ENCODE measurements around the gene MRPS18A.
"Not testable (repeated sequence)": the region's sequence is repeated elsewhere in the genome, so short reads cannot be mapped to it uniquely, and the experiment has no call there.

MRPS18A gene

GRCh38 chr6:43669050-43669921, 18.3 kb downstream of the MRPS18A start:
- DNase-seq, result no peak

DNA sequence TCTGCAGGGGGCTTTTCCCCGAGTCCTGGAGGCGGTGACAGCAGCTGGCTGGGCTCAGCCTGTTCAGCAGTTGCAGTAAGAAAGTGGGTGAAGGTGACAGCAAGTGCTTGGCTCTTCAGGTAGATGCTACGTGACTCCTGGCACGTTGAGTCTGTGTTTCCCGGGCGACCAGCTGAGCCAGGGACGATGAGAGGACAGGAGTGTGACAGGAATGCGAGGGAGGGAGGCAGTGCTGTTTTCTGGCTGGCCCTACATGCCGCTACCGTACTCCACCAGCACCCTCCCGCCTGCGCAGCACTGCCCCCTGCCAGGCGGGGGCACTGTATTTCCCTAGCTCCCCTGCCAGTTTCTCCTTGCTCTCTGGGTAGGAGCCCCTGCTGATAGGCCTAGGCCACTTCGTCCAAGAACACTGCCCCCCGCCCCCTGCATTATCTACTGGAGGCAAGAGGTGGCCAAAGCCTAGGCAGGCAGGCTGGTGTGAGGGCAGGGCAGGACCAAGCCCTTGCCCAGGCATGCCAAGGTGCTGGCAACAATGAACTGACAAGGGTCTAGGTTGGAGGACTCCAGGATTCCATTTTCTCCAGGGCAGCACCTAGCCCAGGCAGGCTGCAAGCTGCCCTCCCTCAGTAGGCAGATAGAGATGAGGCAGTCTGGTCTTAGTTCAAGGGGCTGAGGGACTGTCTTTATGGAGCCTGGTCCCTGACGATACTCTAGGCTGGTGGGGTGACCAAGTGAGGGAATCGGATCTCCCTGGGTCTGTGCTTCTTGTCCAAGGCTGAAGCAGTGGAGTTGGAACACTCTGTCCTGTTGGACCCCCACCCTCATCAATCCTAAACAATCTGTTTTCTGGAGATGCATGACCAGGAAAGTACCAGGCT, 19.2 kb downstream of the MRPS18A start:
- peak; percentile 9 to 45 for DNase-seq

GRCh38 chr6:43667245-43668150, 20.1 kb downstream of the MRPS18A start:
- peak; percentile 73 to 83 for DNase-seq

- no peak for DNase-seq
Observed at GRCh38 chr6:43666196-43666920, 21.2 kb downstream of the MRPS18A start.

DNA sequence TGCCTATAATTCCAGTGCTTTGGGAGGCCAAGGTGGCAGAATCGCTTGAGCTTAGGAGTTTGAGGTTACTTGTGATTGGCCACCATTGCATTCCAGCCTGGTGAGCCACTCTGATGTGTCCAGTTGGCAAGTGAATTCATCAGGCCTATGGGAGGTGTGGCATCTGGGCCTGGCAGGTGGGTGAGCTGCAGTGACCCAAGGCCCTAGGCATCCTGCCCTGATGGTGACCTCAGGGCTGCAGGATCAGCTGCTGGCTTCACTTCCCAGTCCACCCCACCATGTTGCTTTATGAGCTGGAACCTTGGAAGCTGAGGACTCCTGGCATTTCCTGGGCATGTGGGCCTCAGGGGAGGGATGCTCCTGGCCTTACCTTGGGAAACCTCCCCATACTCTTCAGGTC, 22.2 kb downstream of the MRPS18A start:
- DNase-seq, result no peak

GRCh38 chr6:43662948-43663347, 24.6 kb downstream of the MRPS18A start:
- DNase-seq, result not testable (repeated sequence)

DNA sequence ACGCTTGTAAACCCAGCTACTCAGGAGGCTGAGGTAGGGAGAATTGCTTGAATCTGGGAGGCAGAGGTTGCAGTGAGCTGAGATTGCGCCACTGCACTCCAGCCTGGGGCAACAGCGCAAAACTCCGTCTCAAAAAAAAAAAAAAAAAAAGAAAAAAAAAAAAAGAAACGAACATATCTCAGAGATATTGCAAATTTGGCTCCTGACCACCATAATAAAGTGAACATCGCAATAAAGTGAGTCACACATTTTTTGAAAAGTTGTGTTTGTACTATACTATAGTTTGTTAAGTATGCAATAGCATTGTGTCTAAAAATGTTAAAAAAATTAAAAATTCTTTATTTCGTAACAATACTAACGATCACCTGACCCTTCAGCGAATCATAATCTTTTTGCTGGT, 29.4 kb downstream of the MRPS18A start:
- no peak for DNase-seq

DNA sequence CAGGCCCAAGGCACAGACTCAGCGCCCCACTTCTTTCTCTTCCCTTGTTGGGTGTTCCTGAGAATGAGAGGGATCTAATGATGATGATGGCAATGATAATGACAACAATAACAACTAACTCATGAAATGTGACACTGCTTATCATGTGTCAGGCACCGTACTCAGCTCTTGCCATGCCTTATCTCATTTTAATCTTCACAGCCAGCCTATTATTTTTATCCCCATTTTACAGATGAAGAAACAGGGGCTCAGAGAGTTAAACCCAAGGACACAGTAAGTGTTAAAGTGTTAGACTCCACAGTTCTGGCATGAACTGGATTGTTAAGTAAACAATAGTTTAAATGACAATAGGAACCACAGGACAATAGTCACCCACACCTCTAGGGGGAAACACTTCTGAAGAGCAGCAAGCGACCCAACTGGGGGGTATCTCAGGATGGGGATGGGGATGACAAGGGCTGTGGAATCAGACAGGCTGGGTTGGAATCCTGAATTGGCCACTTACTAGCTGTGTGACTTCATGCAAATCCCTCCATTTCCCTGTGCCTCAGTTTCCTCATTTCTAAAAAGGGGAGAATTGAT, 30.3 kb downstream of the MRPS18A start:
- DNase-seq, result no peak

DNA sequence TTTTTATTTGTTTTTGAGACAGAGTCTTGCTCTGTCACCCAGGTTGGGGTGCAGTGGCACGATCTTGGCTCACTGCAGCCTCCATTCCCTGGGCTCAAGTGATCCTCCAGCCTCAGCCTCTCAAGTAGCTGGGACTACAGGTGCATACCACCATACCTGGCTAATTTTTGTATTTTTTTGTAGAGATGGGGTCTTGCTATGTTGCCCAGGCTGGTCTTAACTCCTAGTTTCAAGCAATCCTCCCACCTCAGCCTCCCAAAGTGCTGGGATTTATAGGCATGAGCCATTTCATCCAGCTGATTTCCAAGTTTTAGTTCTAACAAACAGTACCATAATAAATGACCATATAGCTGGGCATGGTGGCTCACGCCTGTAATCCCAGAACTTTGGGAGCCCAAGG, 34.8 kb downstream of the MRPS18A start:
- DNase-seq, result not testable (repeated sequence)

- no peak for DNase-seq
Observed at GRCh38 chr6:43648248-43648647, 39.3 kb downstream of the MRPS18A start.

GRCh38 chr6:43647613-43648012, 40.0 kb downstream of the MRPS18A start:
- DNase-seq, result no peak

GRCh38 chr6:43645613-43645964, 42.0 kb downstream of the MRPS18A start:
- no peak for DNase-seq

DNA sequence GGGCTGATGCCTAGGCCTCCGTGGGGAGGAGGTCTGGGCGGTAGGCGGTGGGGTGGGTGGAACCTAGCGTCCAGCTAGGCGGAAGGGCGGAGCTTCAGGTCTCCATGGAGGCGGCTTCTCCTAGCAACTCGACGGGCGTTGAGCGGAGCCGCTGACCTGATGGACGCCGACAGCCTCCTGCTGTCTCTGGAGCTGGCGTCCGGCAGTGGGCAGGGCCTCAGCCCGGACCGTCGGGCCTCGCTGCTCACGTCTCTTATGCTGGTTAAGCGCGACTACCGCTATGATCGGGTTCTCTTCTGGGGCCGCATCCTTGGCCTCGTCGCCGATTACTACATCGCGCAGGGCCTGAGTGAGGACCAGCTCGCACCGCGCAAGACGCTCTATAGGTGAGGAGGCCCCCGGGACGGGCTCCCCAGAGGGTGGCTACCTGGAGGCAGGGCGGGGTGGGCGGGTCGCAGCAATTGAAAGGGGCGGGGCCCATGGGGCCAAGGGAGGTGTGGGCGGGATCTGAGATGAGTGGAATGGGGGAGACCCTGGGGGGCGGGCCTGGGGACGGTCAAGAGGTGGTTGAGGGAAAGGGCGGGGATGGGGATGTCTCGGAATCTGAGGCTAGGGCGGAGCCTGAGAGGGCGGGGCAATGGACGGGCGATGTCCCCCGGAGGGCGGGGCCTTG, 42.5 kb downstream of the MRPS18A start, which contains the start of gene RSPH9:
RSPH9 (plus strand) TSS at position 97 of the 673 bp plus-strand sequence; CDS start at position 160, 63 bp downstream.
- peak; percentile 60 to 63 for DNase-seq

GRCh38 chr6:43639984-43640800, 47.4 kb downstream of the MRPS18A start:
- no peak for DNase-seq

GRCh38 chr6:43636308-43636659, 51.3 kb downstream of the MRPS18A start:
- DNase-seq, result no peak

DNA sequence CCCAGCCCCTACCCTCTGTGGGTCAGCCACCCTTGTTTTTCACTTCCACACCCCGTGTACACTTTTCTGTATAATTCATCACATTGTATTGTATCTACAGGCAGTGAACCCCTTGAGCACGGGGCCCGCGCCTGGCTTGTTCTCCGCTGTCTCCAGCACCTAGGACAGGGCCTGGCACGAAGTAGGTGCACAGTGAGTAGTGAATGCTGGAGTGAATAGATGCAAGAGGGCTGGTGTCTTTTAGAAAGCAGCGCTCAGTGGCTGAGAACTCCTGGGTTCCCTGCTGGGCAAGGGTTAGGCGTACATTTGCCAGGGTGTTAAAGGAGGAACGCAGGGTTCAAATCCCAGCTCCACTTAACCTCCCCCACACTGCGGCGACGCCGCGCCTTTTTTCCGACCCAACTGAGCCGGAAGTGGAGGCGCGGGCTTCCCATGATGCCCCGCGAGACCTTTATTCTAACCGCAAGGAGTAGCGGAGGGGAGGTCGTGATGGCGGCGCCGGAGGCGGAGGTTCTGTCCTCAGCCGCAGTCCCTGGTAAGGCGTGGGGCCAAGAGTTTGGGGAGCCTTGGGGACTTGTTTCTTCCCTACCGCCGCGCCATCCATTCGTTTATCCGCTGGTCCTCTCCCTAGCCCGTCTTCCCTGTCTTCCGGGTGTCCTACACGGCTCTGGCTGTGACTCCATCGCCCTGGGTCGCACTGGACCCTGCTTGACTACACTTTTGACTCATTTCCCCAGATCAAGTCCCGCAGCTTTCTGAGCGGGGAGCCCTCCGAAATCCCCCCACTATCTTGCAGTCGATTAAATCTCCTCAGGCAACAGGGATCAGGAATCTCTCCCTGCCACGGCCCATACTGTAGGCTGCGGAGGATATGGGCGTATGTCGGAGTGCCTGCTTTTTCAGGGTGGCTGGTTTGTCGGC, 51.9 kb downstream of the MRPS18A start, which contains the start of gene MAD2L1BP:
MAD2L1BP (plus strand) TSS at position 454 of the 921 bp plus-strand sequence; CDS start at position 490, 36 bp downstream.
- DNase-seq, result peak; percentile 81 to 87

GRCh38 chr6:43634702-43635303, 52.8 kb downstream of the MRPS18A start:
- DNase-seq, result no peak

- DNase-seq, result not testable (repeated sequence)
Observed at GRCh38 chr6:43633002-43633401, 54.6 kb downstream of the MRPS18A start.

All from stimulated activated CD4-positive, alpha-beta T cell treated with anti-CD3 and anti-CD28 coated beads, Interleukin-4, amount 100 ng/mL, for 4 hours (primary cell).